ENCODE measurements around the gene CCDC85B. TPM values are rescaled to one million over a fixed set of nuclear protein-coding genes. Genes with fewer than 3 reads are reported as not detected.

CCDC85B gene
- total and polyA plus RNA-seq, 2 of the 13 experiments (the other 11 are each of a cell fraction or from before 2014, with no cell fraction given): 8.2 to 19.5 TPM

DNA sequence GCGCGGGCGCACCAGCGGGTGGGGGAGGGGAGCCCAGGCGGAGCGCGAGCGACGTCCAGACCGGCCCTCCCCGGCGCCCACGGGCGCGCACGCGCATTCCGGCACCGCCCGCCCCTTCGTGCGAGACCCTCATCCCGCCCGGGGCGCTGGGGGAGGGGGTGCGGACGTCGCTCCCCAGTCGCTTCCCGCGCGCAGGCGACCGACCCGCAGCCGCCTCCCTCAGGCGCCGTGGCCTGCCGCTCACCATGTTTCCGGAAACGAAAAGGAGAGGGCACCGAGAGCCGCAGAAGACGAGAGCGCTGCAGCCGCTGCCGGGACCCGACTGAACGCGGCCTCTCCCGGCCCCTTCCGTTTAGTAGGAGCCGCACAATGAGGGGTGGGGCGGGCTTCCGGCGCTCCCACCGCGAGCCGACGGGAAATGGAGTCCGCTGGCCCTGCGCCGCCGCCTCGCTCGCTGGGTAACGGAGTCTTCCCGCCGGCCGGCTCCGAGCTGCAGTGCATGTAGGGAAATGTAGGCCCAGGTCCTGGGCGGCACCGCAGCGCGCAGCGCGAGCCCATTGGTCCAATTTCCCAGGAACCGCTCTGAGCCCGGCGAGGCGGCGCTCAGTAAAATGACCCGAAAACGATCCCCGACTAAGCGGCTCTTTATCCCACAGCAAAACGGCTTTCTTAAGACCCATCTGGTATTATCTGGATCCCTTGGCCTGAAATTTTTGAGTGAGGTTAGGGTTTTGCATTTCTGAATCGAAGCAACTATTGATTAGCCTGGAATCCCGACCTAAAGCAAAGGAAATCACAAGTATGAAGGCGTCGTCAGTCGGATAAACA, 32.4 kb upstream of the CCDC85B start, which contains the start of gene CFL1:
Gene CFL1 (minus strand): TSS at position 328 of the 828 bp plus-strand sequence. CDS start 81 bp downstream, at position 247.
- 1% methylated on average over 14 of the region's 92 CpGs for WGBS (ENCODE audit: low lambda C conversion rate)
- TF ChIP-seq GATA4 (IDR thresholded peaks at IDR 0.05; ENCODE audit: borderline replicate concordance, low read depth): peak; percentile 83; the same call in 1 of the 2 replicates
- TF ChIP-seq RFX3 (CRISPR knock-in tag; IDR thresholded peaks at IDR 0.05): no peak
- peak; percentile 80 for TF ChIP-seq KDM2A (CRISPR knock-in tag; IDR thresholded peaks at IDR 0.05; ENCODE audit: borderline replicate concordance, low read depth)
- TF ChIP-seq ZNF292 (CRISPR knock-in tag; IDR thresholded peaks at IDR 0.05; ENCODE audit: borderline replicate concordance, low read depth): no peak
- peak; percentile 97 for TF ChIP-seq RBM39 (IDR thresholded peaks at IDR 0.05; ENCODE audit: low read depth, low read length, poor library complexity, severe bottlenecking)
- TF ChIP-seq ZNF776 (CRISPR knock-in tag; IDR thresholded peaks at IDR 0.05): peak; percentile 70; the same call in 1 of the 2 replicates
- TF ChIP-seq HCFC1 (IDR thresholded peaks at IDR 0.05; ENCODE audit: low read depth, low read length): peak; percentile 92
- TF ChIP-seq BHLHE40 (IDR thresholded peaks at IDR 0.05; ENCODE audit: low read length): no peak
- TF ChIP-seq AKAP8 (CRISPR knock-in tag; IDR thresholded peaks at IDR 0.05): no peak
- no peak for TF ChIP-seq ZNF841 (CRISPR knock-in tag; IDR thresholded peaks at IDR 0.05; ENCODE audit: borderline replicate concordance)
- TF ChIP-seq ZNF605 (CRISPR knock-in tag; IDR thresholded peaks at IDR 0.05): no peak
- peak; percentile 42 for TF ChIP-seq ZNF883 (CRISPR knock-in tag; IDR thresholded peaks at IDR 0.05; ENCODE audit: not compliant biosample characterization)
- TF ChIP-seq NR1H2 (CRISPR knock-in tag; IDR thresholded peaks at IDR 0.05; ENCODE audit: borderline replicate concordance, low read depth): no peak
- TF ChIP-seq DPF2 (CRISPR knock-in tag; IDR thresholded peaks at IDR 0.05; ENCODE audit: borderline replicate concordance, low read depth): no peak
- TF ChIP-seq, protein P1, sequence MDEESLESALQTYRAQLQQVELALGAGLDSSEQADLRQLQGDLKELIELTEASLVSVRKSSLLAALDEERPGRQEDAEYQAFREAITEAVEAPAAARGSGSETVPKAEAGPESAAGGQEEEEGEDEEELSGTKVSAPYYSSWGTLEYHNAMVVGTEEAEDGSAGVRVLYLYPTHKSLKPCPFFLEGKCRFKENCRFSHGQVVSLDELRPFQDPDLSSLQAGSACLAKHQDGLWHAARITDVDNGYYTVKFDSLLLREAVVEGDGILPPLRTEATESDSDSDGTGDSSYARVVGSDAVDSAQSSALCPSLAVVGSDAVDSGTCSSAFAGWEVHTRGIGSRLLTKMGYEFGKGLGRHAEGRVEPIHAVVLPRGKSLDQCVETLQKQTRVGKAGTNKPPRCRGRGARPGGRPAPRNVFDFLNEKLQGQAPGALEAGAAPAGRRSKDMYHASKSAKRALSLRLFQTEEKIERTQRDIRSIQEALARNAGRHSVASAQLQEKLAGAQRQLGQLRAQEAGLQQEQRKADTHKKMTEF (CRISPR knock-in tag; IDR thresholded peaks at IDR 0.05): peak; percentile 75
- peak; percentile 72; the same call in 1 of the 2 replicates for TF ChIP-seq KLF15 (CRISPR knock-in tag; IDR thresholded peaks at IDR 0.05; ENCODE audit: borderline replicate concordance)
- no peak for TF ChIP-seq ZNF3 (CRISPR knock-in tag; IDR thresholded peaks at IDR 0.05)
- no peak for TF ChIP-seq RBM22 (optimal IDR thresholded peaks at IDR 0.05; ENCODE audit: low read length)
- TF ChIP-seq RARG (CRISPR knock-in tag; IDR thresholded peaks at IDR 0.05; ENCODE audit: low read depth): no peak
- TF ChIP-seq RORA (CRISPR knock-in tag; IDR thresholded peaks at IDR 0.05): no peak

More for the DNA sequence above, 32.4 kb upstream of the CCDC85B start, which contains the start of gene CFL1:
- ChIA-PET POLR2A (interaction anchor here (0.6 to 5.4 kb wide), 26 partner anchors 9 to 454 kb away, joined by 3 to 81 read pairs (median 4); partner anchors contain the start of genes AP5B1, BANF1, CCDC85B and EFEMP2), CTCF (ENCODE audit: low intra/inter-chr PET ratio, low total read pairs) (no interaction called here)
- no peaks in the 10 kb centered on the region for H3K9me3 ChIP-seq (ENCODE audit: low read length)
- peak within 1 kb of the TSS; percentile 86 for H3K9ac ChIP-seq (ENCODE audit: insufficient read depth, low read depth, low read length)
- peaks cover 14 to 42% of the 10 kb centered on the region in 2 experiments for H3K36me3 ChIP-seq (replicated peaks in 1 of 2; ENCODE audit: control insufficient read depth in 1 of 2, insufficient read depth in 2 of 2, low read length in 2 of 2)
- peak within 1 kb of the TSS; percentile 100 for H3K4me2 ChIP-seq (ENCODE audit: low read depth, low read length)
- peaks cover 32% of the 10 kb centered on the region for H3K79me2 ChIP-seq (ENCODE audit: insufficient read depth, low read length)
- BruUV-seq (replicated peaks): no TSS peak
- DNase-seq (ENCODE audit: low spot score): peak; percentile 91
- peaks cover 65% of the 10 kb centered on the region for H3K4me1 ChIP-seq (ENCODE audit: insufficient read depth, low read length)
- no peaks in the 10 kb centered on the region; a peak in 1 of 5 replicates for H3K27me3 ChIP-seq (ENCODE audit: control insufficient read depth in 1 of 2, insufficient read depth in 2 of 2, low read length in 2 of 2)
- peak; percentile 68 for ATAC-seq
- intact Hi-C loops (cut with micrococcal nuclease; ENCODE audit: unreplicated experiment): loop anchor here (2.0 kb wide), 1 partner anchor 31 kb away; the partner anchor contains the start of gene FIBP
- H2AFZ ChIP-seq (ENCODE audit: low read length): peak within 1 kb of the TSS; percentile 75
- peak within 1 kb of the TSS; percentile 76 to 99 (median 93) for H3K4me3 ChIP-seq (replicated peaks in 1 of 3; ENCODE audit: insufficient read depth in 1 of 3, low read depth in 2 of 3, low read length in 3 of 3)
- in situ Hi-C loops (cut with HindIII; ENCODE audit: extremely low pct_ligation_motif_present, low pct_unique_long_range_greater_than_20kb): loop anchor here (10.0 kb wide), 1 partner anchor 303 kb away; the partner anchor contains the start of gene LTBP3
- H4K20me1 ChIP-seq (ENCODE audit: insufficient read depth, low read length): peaks cover 46% of the 10 kb centered on the region
- peak; percentile 66 for FAIRE-seq
- peak within 1 kb of the TSS; percentile 90 for H3K27ac ChIP-seq (ENCODE audit: extremely low read length, insufficient read depth, low read length)

All from HepG2 (cell line).